Keratinocyte (primary cell): ENCODE data around the gene DDAH2. TPM values are rescaled to one million over a fixed set of nuclear protein-coding genes. Genes with fewer than 3 reads are reported as not detected.

ENCODE experiments used
- DNase-seq: peaks from one replicate; pipeline ENCODE4 v3.0.0-alpha.2; 2011; ENCODE audit warnings: low read depth, missing footprints, low spot score
- FAIRE-seq: peaks from 2 replicates; lab custom pipeline; 2011; peaks lifted over from hg19 to GRCh38; lab: Jason Lieb, UNC
- H2AFZ ChIP-seq: 2 replicates; pipeline ENCODE4 v1.6.0; 2012; ENCODE audit warnings: low read length, control low read depth, inconsistent platforms; ENCODE audit not compliant: control insufficient read depth
- H3K27ac ChIP-seq: 2 replicates; pipeline ENCODE4 v1.5.1; 2011; ENCODE audit warnings: low read length; ENCODE audit not compliant: control insufficient read depth, insufficient read depth
- H3K27me3 ChIP-seq: 3 replicates; pipeline ENCODE4 v1.6.0; 2011; ENCODE audit warnings: low read length; ENCODE audit not compliant: control insufficient read depth, insufficient read depth; ENCODE audit errors: extremely low read depth
- H3K36me3 ChIP-seq, 2 experiments: 2 replicates in 1 of 2; 3 replicates in 1 of 2; pipeline ENCODE4 v1.5.1; 2011; ENCODE audit warnings: low read length in 2 of 2, mild to moderate bottlenecking in 1 of 2; ENCODE audit not compliant: control insufficient read depth in 2 of 2, insufficient read depth in 2 of 2; ENCODE audit errors: extremely low read depth in 1 of 2
- H3K4me1 ChIP-seq: 3 replicates; pipeline ENCODE4 v1.5.1; 2011; ENCODE audit warnings: low read length; ENCODE audit not compliant: control insufficient read depth, insufficient read depth; ENCODE audit errors: extremely low read depth
- H3K4me2 ChIP-seq: 3 replicates; pipeline ENCODE4 v1.6.0; 2011; ENCODE audit warnings: low read depth, low read length; ENCODE audit not compliant: control insufficient read depth, insufficient read depth; ENCODE audit errors: extremely low read depth
- H3K4me3 ChIP-seq, 3 experiments: fragments of 200-600 bp in 1 of 3; sonication (generic) in 1 of 3; 2 replicates in 2 of 3; 3 replicates in 1 of 3; pipeline ENCODE4 v1.5.1; 2011 to 2016; ENCODE audit warnings: low read length in 3 of 3, mild to moderate bottlenecking in 3 of 3, control low read depth in 2 of 3, inconsistent platforms in 1 of 3, low read depth in 1 of 3, mixed read lengths in 1 of 3, mixed run types in 1 of 3, moderate library complexity in 1 of 3; ENCODE audit not compliant: control insufficient read depth in 2 of 3, insufficient read depth in 2 of 3; ENCODE audit errors: extremely low read depth in 1 of 3
- H3K79me2 ChIP-seq: 2 replicates; pipeline ENCODE4 v1.6.0; 2012; ENCODE audit warnings: low read length; ENCODE audit not compliant: control insufficient read depth, insufficient read depth
- H3K9ac ChIP-seq: 3 replicates; pipeline ENCODE4 v1.6.0; 2011; ENCODE audit warnings: low read length; ENCODE audit not compliant: control insufficient read depth, insufficient read depth; ENCODE audit errors: extremely low read depth
- H3K9me1 ChIP-seq: 3 replicates; pipeline ENCODE4 v1.6.0; 2011; ENCODE audit warnings: low read length; ENCODE audit not compliant: control insufficient read depth, insufficient read depth; ENCODE audit errors: extremely low read depth
- H3K9me3 ChIP-seq: 2 replicates; pipeline ENCODE4 v1.5.1; 2012; ENCODE audit warnings: low read depth, low read length; ENCODE audit not compliant: control insufficient read depth
- H4K20me1 ChIP-seq: 3 replicates; pipeline ENCODE4 v1.6.0; 2011; ENCODE audit warnings: low read length; ENCODE audit not compliant: control insufficient read depth, insufficient read depth; ENCODE audit errors: extremely low read depth
- EZH2 ChIP-seq: IDR thresholded peaks from one replicate; pipeline ENCODE4 v1.6.1; 2012; ENCODE audit warnings: inconsistent platforms, mild to moderate bottlenecking, low read length, moderate library complexity
- dilution Hi-C: fragments of 300-500 bp; cut with MboI; formaldehyde crosslinking; loops from one replicate; pipeline ENCODE4 v1.7.0; 2020; ENCODE audit warnings: low sequenced_read_pairs; ENCODE audit not compliant: extremely low pct_ligation_motif_present
- polyA plus RNA-seq, 5 experiments: library from polyadenylated mRNA; depleted of rRNA in 3 of 5; stranded (reverse) in 3 of 5; stranded (forward) in 1 of 5; unstranded in 1 of 5; fragments of >200 nt; gene quantifications; 1 replicate in 1 of 5; 2 replicates in 3 of 5; 3 replicates in 1 of 5; pipeline versions ENCODE4 v1.2.1 to v1.2.3, GENCODE V29; 2011 to 2012; ENCODE audit warnings: missing spikeins in 2 of 5, low read depth in 1 of 5, low replicate concordance in 1 of 5
- TF ChIP-seq, protein P1 (sequence below), 3 experiments: IDR thresholded peaks in 1 of 3; conservative IDR thresholded peaks in 1 of 3; optimal IDR thresholded peaks in 1 of 3; 2 replicates in 2 of 3; 3 replicates in 1 of 3; pipeline versions ENCODE3 to v1.5.1; 2011; ENCODE audit warnings: low read length in 3 of 3, mild to moderate bottlenecking in 3 of 3, moderate library complexity in 2 of 3, control low read depth in 1 of 3, inconsistent platforms in 1 of 3; ENCODE audit not compliant: insufficient read depth in 2 of 3; ENCODE audit errors: extremely low read depth in 1 of 3

Gene DDAH2
- polyA plus RNA-seq, 1 donor (not counting 4 experiments of a cell fraction or from before 2014, with no cell fraction given), result 3.0 TPM

DNA sequence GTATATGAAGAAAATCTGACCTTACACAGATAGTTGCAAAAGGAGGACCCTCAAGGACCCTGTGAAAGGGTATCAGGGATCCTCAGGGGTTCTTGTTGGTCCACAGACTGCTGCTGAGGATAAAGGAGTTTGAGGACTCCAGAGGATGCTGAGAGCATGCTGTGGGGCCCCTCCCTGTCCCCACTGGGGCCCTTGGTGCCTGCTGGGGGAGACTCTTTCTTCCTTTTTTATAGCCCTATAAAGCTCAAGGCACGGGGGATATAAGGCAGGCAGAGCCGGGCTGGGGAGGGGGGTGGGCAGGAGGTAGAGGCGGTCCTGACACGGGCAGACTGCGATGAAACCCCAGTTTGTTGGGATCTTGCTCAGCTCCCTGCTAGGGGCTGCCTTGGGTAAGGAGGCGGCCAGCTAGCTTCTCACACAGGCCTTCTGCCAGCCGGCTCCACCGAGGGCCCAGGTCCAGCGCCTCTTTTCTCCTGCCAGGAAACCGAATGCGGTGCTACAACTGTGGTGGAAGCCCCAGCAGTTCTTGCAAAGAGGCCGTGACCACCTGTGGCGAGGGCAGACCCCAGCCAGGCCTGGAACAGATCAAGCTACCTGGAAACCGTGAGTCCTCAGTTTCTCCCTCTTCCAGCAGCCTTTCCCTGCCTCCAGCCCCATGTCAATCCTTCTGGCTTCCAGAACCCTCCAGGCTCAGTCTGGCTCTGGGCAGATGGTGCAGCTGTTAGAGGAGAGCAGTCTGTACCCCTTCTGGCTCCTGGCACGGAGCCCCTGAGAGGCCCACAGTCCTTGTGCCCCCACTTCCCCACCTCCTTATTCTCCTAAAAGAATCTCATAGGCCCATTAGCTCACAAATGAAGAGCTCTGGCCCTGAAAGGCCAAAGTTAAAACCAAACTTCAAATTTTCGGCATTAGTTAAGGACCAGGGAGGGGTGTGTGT lies 13.8 kb downstream of the DDAH2 start, which contains the start of gene LY6G6D:
Gene LY6G6D (plus strand): TSS at position 327 of the 937 bp plus-strand sequence. CDS start 8 bp downstream, at position 335.
- Histone ChIP-seq H3K4me2 (no peak within 1 kb of the TSS), H3K79me2 (no peaks in the 10 kb centered on the region), H3K4me1 (peaks cover 48% of the 10 kb centered on the region), H3K27ac (no peak within 1 kb of the TSS), H2AFZ (no peak within 1 kb of the TSS), H4K20me1 (no peaks in the 10 kb centered on the region), H3K27me3 (no peaks in the 10 kb centered on the region), H3K36me3 (peaks cover 0 to 4% of the 10 kb centered on the region in 2 experiments), H3K9me3 (no peaks in the 10 kb centered on the region), H3K4me3 (no peak within 1 kb of the TSS), H3K9ac (no peak within 1 kb of the TSS), H3K9me1 (peaks cover 5% of the 10 kb centered on the region)
- no peak for TF ChIP-seq EZH2
- DNase-seq (no peak), FAIRE-seq (no peak)
- dilution Hi-C loops, result no loop called here

DNA sequence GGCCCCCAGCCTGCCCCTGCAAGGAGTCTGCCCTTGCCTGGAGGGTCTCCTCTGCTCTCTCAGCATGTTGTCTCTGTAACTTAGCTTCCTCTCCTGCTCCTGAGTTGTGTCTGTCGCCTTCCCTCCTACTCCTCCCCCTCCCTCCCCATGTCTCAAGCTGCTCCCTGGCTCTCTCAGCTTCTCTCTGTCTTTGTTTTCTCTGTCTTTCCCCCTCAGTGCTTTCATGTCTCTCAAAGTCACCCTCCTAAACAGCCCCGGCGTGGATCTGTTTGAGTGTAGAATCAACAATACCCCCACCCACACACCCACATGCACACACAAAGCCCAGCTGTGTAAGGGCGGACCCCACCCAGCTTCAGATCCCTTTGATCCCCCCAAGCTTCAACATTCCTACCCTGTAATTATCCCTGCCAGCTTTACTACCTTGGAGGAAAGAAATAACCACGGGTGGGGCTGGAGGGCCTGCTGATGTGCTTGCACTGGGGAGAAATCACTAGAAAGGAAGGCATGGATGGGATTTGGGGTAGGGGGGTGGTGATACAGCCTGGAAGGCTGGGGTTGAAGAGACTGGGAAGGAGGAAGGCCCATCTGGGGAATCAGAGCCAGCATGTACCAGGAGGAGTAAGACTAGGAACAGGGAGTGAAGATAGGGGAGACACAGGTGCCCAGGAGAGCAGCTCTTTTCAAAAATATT lies 15.0 kb downstream of the DDAH2 start:
- H3K9me3 ChIP-seq, result no peaks in the 10 kb centered on the region
- no peak overlapping the region for H3K4me2 ChIP-seq
- peaks cover 0 to 4% of the 10 kb centered on the region in 2 experiments for H3K36me3 ChIP-seq
- H3K9me1 ChIP-seq, result peaks cover 2% of the 10 kb centered on the region
- no peak for DNase-seq
- peaks cover 39% of the 10 kb centered on the region for H3K4me1 ChIP-seq
- H3K27ac ChIP-seq, result no peak overlapping the region
- H3K4me3 ChIP-seq, result no peak overlapping the region
- H3K79me2 ChIP-seq, result no peaks in the 10 kb centered on the region
- FAIRE-seq, result no peak
- no peak overlapping the region for H3K9ac ChIP-seq
- H3K27me3 ChIP-seq, result no peaks in the 10 kb centered on the region
- H4K20me1 ChIP-seq, result no peaks in the 10 kb centered on the region
- no peak overlapping the region for H2AFZ ChIP-seq
- dilution Hi-C loops, result no loop called here
- TF ChIP-seq EZH2, result no peak
- TF ChIP-seq, protein P1, sequence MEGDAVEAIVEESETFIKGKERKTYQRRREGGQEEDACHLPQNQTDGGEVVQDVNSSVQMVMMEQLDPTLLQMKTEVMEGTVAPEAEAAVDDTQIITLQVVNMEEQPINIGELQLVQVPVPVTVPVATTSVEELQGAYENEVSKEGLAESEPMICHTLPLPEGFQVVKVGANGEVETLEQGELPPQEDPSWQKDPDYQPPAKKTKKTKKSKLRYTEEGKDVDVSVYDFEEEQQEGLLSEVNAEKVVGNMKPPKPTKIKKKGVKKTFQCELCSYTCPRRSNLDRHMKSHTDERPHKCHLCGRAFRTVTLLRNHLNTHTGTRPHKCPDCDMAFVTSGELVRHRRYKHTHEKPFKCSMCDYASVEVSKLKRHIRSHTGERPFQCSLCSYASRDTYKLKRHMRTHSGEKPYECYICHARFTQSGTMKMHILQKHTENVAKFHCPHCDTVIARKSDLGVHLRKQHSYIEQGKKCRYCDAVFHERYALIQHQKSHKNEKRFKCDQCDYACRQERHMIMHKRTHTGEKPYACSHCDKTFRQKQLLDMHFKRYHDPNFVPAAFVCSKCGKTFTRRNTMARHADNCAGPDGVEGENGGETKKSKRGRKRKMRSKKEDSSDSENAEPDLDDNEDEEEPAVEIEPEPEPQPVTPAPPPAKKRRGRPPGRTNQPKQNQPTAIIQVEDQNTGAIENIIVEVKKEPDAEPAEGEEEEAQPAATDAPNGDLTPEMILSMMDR (optimal IDR thresholded peaks at IDR 0.05 in 1 of 3, IDR thresholded peaks at IDR 0.05 in 1 of 3, conservative IDR thresholded peaks at IDR 0.05 in 1 of 3; ENCODE audit: extremely low read depth in 1 of 3, insufficient read depth in 2 of 3, low read length in 3 of 3), result no peak
